GM12872 (cell line): Measurements from ENCODE around the gene OPRL1.
A peak's percentile ranks its signal among the peaks of the same experiment; 100 is the strongest.

Source experiments
- CTCF ChIP-seq: IDR thresholded peaks from 3 replicates; pipeline ENCODE4 v1.5.1; 2011; ENCODE audit warnings: low read depth, mild to moderate bottlenecking, low read length, moderate library complexity; ENCODE audit not compliant: insufficient read depth

Gene OPRL1

GRCh38 chr20:64082820-64083377 lies 3.0 kb downstream of the OPRL1 start:
- TF ChIP-seq CTCF = no peak

DNA sequence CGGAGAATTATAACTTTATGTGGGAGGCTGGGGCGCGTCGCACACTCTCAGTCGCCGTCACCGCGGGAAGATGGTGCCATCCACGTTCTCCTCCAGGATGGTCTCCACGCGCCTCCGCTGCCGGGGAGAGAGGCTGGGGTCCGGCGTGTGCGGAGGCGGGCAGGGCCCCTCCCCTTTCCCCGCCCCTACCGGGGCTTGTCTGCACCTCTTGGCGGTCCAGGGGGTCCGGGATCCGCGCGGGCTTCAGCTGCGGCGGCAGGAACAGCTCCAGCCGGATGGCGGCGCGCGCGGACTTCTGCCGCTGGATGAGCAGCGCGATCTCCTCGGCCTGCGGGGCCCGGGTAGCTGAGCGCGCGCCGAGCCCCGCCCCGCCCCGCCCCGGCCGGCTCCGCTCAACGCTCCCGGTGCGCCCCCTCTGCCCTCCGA lies 3.5 kb downstream of the OPRL1 start:
- TF ChIP-seq CTCF = peak; percentile 61

DNA sequence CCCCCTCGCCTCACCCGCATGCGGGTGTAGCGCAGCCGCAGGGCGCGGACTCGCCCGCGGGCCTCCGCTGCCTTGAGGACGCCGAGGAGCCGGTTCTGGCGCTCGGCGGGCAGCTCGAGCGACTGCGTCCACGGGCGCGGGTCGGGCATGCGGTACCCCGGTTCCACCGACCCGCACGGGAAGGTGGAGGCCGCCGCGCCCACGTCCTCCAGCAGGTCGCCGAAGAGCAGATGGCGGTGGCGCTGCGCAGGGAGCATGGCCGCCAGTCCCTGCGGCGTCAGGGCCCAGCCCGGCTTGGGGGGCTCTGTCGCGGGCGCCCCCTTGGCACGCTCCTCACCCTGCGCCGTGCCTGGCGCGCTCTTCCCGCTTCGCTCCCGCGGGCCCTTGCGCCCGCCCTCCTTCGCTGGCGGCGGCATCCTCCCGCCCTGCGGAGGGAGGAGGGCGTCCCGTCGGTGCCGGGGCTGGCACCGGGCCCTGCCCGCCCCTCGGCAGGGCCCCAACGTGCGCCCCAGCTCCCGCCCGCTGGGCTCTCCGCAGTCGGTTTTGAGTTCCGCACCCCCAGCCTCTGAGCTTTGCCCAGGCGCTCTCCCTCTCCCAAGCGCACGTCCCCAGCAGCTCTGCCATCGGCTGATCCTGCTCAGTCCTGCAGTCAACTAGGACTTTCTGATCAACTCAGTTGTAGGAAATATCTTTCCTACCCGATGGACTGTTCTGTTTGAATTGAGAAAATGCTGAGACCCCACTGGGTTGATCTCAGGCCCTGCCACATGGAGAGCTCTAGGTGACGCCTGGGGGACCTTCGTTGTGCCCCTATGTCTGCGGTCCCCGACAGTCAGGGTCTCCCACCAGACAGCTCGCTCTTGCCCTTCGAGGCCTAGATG lies 4.2 kb downstream of the OPRL1 start, which contains the start of gene LKAAEAR1:
Gene LKAAEAR1, minus strand, starts transcription at position 595 of the 881 bp plus-strand sequence. Its CDS starts 179 bp downstream, at position 416.
- no peak for TF ChIP-seq CTCF

DNA sequence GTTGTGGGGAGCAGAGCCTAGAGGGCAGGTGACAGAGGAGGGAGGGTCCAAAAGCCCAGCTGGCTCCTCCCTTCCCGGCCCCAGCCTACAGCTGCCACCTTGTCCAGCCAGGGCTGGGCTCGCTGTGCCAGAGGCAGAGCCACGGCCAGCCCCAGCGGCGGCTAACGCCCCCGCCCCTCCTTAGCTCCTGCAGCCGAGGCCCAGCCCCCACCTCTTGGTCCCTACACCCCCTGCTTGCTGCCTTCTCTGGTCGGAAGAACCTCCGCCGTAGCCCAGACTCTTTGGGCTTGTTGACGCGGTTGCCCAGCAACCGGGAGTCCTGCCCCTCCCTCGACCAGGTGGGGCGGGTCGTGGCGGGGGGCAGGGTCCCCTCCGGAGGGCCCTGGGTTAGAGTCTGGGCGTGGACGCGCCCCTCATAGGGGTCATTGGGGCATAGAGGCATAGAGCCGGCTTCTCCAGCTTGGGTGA lies 4.8 kb downstream of the OPRL1 start:
- no peak for TF ChIP-seq CTCF

GRCh38 chr20:64086801-64087200 lies 6.9 kb downstream of the OPRL1 start:
- no peak for TF ChIP-seq CTCF

GRCh38 chr20:64090165-64090564 lies 10.3 kb downstream of the OPRL1 start:
- TF ChIP-seq CTCF = no peak

DNA sequence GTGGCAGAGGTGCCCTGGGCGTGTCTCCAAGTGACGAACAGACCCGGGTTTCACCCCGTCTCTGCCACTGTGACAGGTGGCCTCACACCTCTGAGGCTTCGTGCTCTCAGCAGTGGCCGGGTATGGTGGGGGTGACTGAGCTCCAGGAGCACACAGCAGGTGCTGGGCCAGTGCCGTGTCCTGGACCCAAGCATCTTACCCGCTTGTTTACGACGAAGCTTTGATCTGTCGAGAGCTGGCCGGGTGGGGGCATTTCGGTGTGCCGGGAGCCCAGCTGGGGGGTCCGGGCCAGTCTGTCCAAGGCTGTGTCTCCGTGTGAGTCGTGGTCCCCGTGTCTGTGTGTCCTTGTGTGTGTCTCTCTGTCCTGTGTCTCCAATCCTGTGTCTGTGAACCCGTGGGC lies 11.5 kb downstream of the OPRL1 start:
- TF ChIP-seq CTCF = no peak
